OCI-LY1 (cell line): Measurements from ENCODE around the gene TTC21A.

Source experiments
- CTCF ChIP-seq: fragments of 200-600 bp; sonication (generic), shearing (Covaris generic); IDR thresholded peaks from 2 replicates; pipeline ENCODE4 v1.5.1; 2017; ENCODE audit warnings: mild to moderate bottlenecking, antibody characterized with exemption, low read length, moderate library complexity, mixed read lengths
- EZH2 ChIP-seq: fragments of 200-600 bp; sonication (generic), shearing (Covaris generic); IDR thresholded peaks from 2 replicates; pipeline ENCODE4 v1.8.0; 2017; ENCODE audit warnings: borderline replicate concordance, mixed run types, mild to moderate bottlenecking, antibody characterized with exemption, low read length, moderate library complexity, mixed read lengths

DNA sequence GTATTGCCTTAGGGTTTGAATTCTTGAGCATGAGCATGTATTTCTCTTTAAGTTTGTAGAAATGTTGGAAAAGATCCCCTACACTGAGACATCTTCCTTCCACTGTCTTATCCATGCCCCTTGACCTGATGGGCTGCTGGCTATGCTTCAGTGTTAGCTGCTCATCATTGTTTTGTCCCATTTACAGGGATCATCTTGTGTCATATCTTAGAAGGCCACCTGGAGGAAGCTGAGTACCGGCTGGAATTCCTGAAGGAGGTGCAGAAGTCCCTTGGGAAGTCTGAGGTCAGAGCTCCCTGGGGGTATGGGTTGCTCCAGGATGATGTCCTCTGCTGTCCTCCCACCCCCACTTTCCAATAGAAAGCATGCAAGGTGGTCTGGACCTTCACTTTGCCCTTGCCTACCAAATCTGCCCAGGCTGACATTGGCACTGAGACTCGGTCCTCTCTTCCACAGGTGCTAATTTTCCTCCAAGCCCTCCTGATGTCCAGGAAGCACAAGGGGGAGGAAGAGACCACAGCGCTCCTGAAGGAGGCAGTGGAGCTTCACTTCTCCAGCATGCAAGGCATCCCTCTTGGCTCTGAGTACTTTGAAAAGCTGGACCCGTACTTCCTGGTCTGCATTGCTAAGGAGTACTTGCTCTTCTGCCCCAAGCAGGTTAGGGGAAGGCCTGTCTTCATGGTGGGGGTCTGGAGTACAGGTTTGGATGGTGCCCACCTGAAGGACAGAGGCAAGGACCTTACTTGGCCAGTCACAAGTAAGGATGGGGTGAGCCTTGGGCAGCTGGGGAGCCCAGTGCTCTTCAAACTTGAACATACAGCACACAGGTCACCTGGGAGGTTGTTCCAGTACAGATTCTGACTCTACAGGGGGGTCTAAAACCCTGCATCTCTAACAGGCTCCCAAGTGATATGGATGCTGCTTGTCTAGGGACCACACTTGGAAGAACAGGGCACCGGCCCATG is 17.7 kb downstream of the TTC21A start:
- no peak for TF ChIP-seq CTCF
- TF ChIP-seq EZH2 = no peak
